ENCODE results near the gene HCK. TPM values are rescaled to one million over a fixed set of nuclear protein-coding genes. Genes with fewer than 3 reads are reported as not detected.

HCK gene
- total and polyA plus RNA-seq, 2 experiments from 2014 or later, result not detected

GRCh38 chr20:32110173-32110704, 58.2 kb downstream of the HCK start:
- Histone ChIP-seq H3K9me3 (ENCODE audit: low read depth) (no peaks in the 10 kb centered on the region), H3K4me1 (ENCODE audit: insufficient read depth) (peaks cover 13% of the 10 kb centered on the region), H3K9me2 (ENCODE audit: insufficient read depth) (no peaks in the 10 kb centered on the region), H3K4me2 (ENCODE audit: unreplicated experiment) (peak overlapping the region; percentile 99), H2AFZ (peak overlapping the region; percentile 88), H3K27ac (peak overlapping the region; percentile 95), H3K79me2 (ENCODE audit: insufficient read depth) (peaks cover 56% of the 10 kb centered on the region), H3K27me3 (replicated peaks; ENCODE audit: insufficient read depth) (0 out of 2 replicates have a peak, but pooled peaks cover 4% of the 10 kb centered on the region), H4K20me1 (ENCODE audit: insufficient read depth) (0 out of 2 replicates have a peak, but pooled peaks cover 4% of the 10 kb centered on the region), H3K4me3 (peak overlapping the region; percentile 92), H3K36me3 (ENCODE audit: low read depth) (no peaks in the 10 kb centered on the region), H3K9ac (peak overlapping the region; percentile 97), H3F3A (ENCODE audit: insufficient read depth) (no peaks in the 10 kb centered on the region)
- in situ Hi-C loops (cut with MboI), result no loop called here
- no peak for DNase-seq
- WGBS, 2 experiments (ENCODE audit: low coverage in 1 of 2, low lambda C conversion rate in 2 of 2, missing lambda C conversion rate in 2 of 2), result 2% methylated on average over 8 of the region's 8 CpGs
- no peak for TF ChIP-seq EZH2 (IDR thresholded peaks at IDR 0.05; ENCODE audit: insufficient read depth, poor library complexity, severe bottlenecking)
- TF ChIP-seq EZH2phosphoT487 (IDR thresholded peaks at IDR 0.05; ENCODE audit: insufficient read depth, low read depth), result no peak

DNA sequence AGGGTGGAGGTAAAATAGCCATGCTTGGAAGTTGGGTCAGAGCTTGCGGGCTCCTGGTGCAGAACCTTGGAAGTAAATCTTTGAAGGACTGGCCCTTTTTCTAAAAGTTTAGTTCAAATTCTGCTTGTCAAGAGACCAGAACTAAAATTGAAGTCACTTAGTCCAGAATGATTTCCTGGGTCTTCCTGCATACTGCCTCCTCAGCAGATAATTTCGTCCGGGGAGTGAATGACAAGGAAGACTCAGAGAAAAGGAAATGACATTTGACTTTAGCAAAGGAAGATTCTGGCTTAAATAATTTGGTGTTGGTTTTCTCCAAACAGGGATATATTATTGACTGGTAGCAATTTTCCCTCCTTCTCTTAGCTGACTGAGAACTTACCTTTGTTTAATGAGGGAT, 58.7 kb downstream of the HCK start:
- no peak for DNase-seq
- Histone ChIP-seq H3K9me3 (ENCODE audit: low read depth) (no peaks in the 10 kb centered on the region), H3K4me1 (ENCODE audit: insufficient read depth) (peaks cover 13% of the 10 kb centered on the region), H3K9ac (peak overlapping the region; percentile 97), H3K36me3 (ENCODE audit: low read depth) (no peaks in the 10 kb centered on the region), H3K79me2 (ENCODE audit: insufficient read depth) (peaks cover 61% of the 10 kb centered on the region), H3K4me2 (ENCODE audit: unreplicated experiment) (peak overlapping the region; percentile 99), H3K9me2 (ENCODE audit: insufficient read depth) (no peaks in the 10 kb centered on the region), H3K27ac (no peak overlapping the region), H4K20me1 (ENCODE audit: insufficient read depth) (0 out of 2 replicates have a peak, but pooled peaks cover 4% of the 10 kb centered on the region), H3K4me3 (peak overlapping the region; percentile 92), H3F3A (ENCODE audit: insufficient read depth) (no peaks in the 10 kb centered on the region), H3K27me3 (replicated peaks; ENCODE audit: insufficient read depth) (0 out of 2 replicates have a peak, but pooled peaks cover 4% of the 10 kb centered on the region), H2AFZ (no peak overlapping the region)
- in situ Hi-C loops (cut with MboI), result no loop called here
- 94 to 95% methylated on average over 3 of the region's 3 CpGs for WGBS, 2 experiments (ENCODE audit: low coverage in 1 of 2, low lambda C conversion rate in 2 of 2, missing lambda C conversion rate in 2 of 2)
- TF ChIP-seq EZH2 (IDR thresholded peaks at IDR 0.05; ENCODE audit: insufficient read depth, poor library complexity, severe bottlenecking), result no peak
- no peak for TF ChIP-seq EZH2phosphoT487 (IDR thresholded peaks at IDR 0.05; ENCODE audit: insufficient read depth, low read depth)

DNA sequence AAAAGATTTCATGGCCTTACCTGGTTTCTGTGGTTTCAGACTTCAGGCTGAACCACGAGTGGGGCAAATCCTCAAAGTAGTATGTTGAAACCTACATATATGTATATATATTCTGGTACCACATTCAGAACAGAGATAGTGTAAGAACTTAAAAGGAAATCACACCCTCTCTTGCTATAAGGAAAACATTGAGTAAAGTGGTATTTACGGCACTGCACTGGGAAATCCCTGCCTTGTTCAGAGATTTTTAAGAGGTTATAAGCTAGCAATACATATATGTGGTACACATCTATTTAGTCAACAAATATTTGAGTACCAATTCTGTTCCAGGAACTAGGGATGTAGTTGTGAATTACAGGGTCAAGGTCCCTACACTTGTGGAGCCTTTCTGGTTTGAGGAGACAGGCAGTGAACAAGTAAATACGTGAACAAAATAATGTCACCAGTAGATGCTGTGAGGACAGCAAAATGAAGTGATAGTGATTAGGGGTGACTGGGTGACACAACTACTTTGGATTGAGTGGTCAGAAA, 59.2 kb downstream of the HCK start:
- Histone ChIP-seq H3K4me2 (ENCODE audit: unreplicated experiment) (peak overlapping the region; percentile 26), H3K79me2 (ENCODE audit: insufficient read depth) (peaks cover 66% of the 10 kb centered on the region), H3K27ac (no peak overlapping the region), H3K9me2 (ENCODE audit: insufficient read depth) (no peaks in the 10 kb centered on the region), H3K4me3 (peak overlapping the region; percentile 92), H2AFZ (no peak overlapping the region), H4K20me1 (ENCODE audit: insufficient read depth) (peaks cover 6% of the 10 kb centered on the region; the same call in 1 of the 2 replicates), H3K4me1 (ENCODE audit: insufficient read depth) (peaks cover 13% of the 10 kb centered on the region), H3K9me3 (ENCODE audit: low read depth) (no peaks in the 10 kb centered on the region), H3F3A (ENCODE audit: insufficient read depth) (no peaks in the 10 kb centered on the region), H3K9ac (peak overlapping the region; percentile 97), H3K36me3 (ENCODE audit: low read depth) (no peaks in the 10 kb centered on the region), H3K27me3 (replicated peaks; ENCODE audit: insufficient read depth) (0 out of 2 replicates have a peak, but pooled peaks cover 4% of the 10 kb centered on the region)
- DNase-seq, result no peak
- in situ Hi-C loops (cut with MboI), result no loop called here
- 51% methylated on average over 3 of the region's 3 CpGs for WGBS, 2 experiments (ENCODE audit: low coverage in 1 of 2, low lambda C conversion rate in 2 of 2, missing lambda C conversion rate in 2 of 2)
- TF ChIP-seq EZH2 (IDR thresholded peaks at IDR 0.05; ENCODE audit: insufficient read depth, poor library complexity, severe bottlenecking) (no peak), EZH2phosphoT487 (IDR thresholded peaks at IDR 0.05; ENCODE audit: insufficient read depth, low read depth) (no peak)

DNA sequence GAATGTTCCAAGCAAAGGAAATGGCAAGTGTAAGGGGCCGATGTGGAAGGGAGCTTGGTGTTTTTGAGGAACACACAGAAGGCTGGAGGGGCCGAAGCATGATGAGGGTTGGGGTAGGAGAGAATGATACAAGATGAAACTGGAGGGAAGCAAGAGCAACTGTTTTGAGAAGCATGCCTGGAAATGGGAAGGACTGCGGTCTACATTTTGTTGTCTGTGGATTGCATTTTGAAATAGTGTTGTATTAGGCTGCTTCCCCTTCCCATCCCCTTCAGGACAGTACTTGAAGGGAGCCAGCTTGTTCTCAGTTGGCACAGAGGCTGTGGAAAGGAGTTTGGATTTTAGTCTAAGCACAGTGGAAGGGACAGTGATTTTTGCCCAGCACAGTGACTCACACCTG, 59.7 kb downstream of the HCK start:
- Histone ChIP-seq H3K9me2 (ENCODE audit: insufficient read depth) (no peaks in the 10 kb centered on the region), H3K79me2 (ENCODE audit: insufficient read depth) (peaks cover 71% of the 10 kb centered on the region), H3K4me3 (no peak overlapping the region), H3K4me1 (ENCODE audit: insufficient read depth) (peaks cover 13% of the 10 kb centered on the region), H3K4me2 (ENCODE audit: unreplicated experiment) (no peak overlapping the region), H2AFZ (no peak overlapping the region), H3K9me3 (ENCODE audit: low read depth) (no peaks in the 10 kb centered on the region), H4K20me1 (ENCODE audit: insufficient read depth) (peaks cover 10% of the 10 kb centered on the region; the same call in 1 of the 2 replicates), H3F3A (ENCODE audit: insufficient read depth) (no peaks in the 10 kb centered on the region), H3K27me3 (replicated peaks; ENCODE audit: insufficient read depth) (no peaks in the 10 kb centered on the region), H3K9ac (no peak overlapping the region), H3K27ac (no peak overlapping the region), H3K36me3 (ENCODE audit: low read depth) (no peaks in the 10 kb centered on the region)
- no peak for TF ChIP-seq EZH2phosphoT487 (IDR thresholded peaks at IDR 0.05; ENCODE audit: insufficient read depth, low read depth)
- WGBS, 2 experiments (ENCODE audit: low coverage in 1 of 2, low lambda C conversion rate in 2 of 2, missing lambda C conversion rate in 2 of 2), result 98 to 100% methylated on average over 3 of the region's 3 CpGs
- in situ Hi-C loops (cut with MboI), result no loop called here
- peak; percentile 12 for DNase-seq

Measured in GM23248 (cell line).